ENCODE measurements around the gene MOV10.

GRCh38 chr1:112676543-112676942, 2.1 kb downstream of the MOV10 start:
- no peak for TF ChIP-seq POLR2AphosphoS5 (IDR thresholded peaks at IDR 0.05; ENCODE audit: low read depth, low read length)
- no peak for TF ChIP-seq POLR2A (IDR thresholded peaks at IDR 0.05; ENCODE audit: control extremely low read depth in 1 of 2, low read depth in 2 of 2, low read length in 2 of 2)
- TF ChIP-seq SIX5 (IDR thresholded peaks at IDR 0.05; ENCODE audit: low read depth, low read length): no peak
- TF ChIP-seq YY1 (IDR thresholded peaks at IDR 0.05; ENCODE audit: low read depth, low read length): no peak
- no peak for TF ChIP-seq ZNF274 (IDR thresholded peaks at IDR 0.05; ENCODE audit: borderline replicate concordance, extremely low read depth, low read length)
